ENCODE measurements around the gene OBSCN.

OBSCN gene

GRCh38 chr1:228308085-228308601 is 100.3 kb downstream of the OBSCN start:
- DNase-seq (ENCODE audit: low read depth in 2 of 2): no peak

- DNase-seq (ENCODE audit: low read depth in 2 of 2): no peak
Observed at GRCh38 chr1:228308628-228309325, 100.9 kb downstream of the OBSCN start.

DNA sequence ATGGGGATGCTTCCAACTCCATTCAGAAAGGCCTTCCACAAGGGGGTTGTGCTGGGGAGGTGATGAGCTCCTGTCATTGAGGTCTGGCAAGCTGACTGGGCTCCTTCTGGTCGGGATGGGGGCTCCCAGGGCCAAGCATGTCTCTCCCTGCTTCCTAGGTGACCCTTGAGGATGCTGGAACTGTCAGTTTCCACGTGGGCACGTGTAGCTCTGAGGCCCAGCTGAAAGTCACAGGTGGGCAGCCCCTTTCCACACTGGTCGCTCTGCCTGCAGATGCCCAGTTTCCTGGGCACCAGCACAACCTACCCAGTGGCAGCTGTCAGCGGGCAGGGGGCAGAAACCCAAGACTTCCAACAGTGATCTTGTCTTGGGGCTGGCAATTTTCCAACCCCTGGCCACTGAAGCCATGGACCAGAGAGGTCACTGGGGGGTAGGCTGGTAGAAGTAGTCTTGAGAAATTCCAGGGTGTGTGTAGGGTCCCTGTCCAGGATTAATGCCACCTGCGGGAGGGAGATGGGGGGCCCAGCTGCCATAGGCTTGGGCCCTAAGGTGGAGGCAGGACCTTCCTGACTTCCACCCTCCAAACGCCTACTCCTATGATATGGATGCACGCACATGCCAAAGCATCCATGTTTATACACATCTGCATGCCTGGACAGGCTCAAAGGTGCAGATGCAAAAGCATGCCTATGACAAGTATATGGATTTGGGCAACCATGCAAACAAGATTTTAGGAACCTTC is 101.7 kb downstream of the OBSCN start:
- no peak for DNase-seq (ENCODE audit: low read depth in 2 of 2)

- no peak for DNase-seq (ENCODE audit: low read depth in 2 of 2)
Observed at GRCh38 chr1:228310162-228310792, 102.4 kb downstream of the OBSCN start.

- no peak for DNase-seq (ENCODE audit: low read depth in 2 of 2)
Observed at GRCh38 chr1:228311091-228311490, 103.2 kb downstream of the OBSCN start.

DNA sequence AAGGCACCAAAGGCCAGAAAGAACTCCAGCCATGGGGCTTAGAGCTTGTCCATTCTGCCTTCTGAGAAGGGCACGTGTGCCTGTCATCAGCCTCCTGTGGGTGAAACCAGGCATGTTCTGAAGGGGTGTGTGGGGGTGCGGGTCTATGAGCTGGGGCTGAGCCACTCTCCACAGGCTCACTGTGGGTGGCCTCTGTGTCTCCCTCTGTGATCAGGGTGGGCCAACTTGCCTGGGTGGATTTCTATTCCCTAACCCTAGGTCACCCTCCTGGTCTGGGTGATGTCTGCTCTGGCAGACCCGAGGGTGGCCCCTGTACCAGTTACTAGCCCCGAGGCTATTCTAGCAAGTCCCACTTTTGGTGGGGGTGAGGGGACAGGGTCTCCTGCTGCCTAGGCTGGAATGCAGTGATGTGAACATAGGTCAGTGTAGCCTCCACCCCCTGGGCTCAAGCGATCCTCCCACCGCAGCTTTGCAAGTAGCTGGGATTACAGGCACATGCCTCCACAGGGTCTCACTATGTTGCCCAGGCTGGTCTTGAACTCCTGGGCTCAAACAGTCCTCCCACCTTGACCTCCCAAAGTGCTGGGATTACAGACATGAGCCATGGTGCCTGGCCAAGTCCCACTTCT is 104.4 kb downstream of the OBSCN start:
- DNase-seq (ENCODE audit: low read depth in 2 of 2): no peak

- no peak for DNase-seq (ENCODE audit: low read depth in 2 of 2)
Observed at GRCh38 chr1:228313536-228314277, 105.9 kb downstream of the OBSCN start.

DNA sequence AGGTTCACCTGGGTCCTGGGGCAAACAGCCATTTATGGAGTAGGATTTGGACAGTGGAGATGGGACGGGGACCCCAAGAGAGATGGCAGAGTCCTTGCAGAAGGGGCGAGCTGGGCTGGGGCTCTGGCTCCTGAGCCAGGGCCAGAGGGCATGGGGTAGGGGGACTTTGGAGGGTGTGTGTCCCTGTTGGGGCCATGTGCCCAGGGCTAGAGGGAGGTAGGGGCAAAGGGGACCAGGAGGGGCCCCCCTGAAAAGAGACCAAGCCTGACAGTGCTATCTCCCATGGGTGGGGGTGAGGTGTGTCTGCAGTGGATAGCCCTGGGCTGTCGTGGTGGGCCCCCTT is 106.4 kb downstream of the OBSCN start:
- DNase-seq (ENCODE audit: low read depth in 2 of 2): no peak

DNA sequence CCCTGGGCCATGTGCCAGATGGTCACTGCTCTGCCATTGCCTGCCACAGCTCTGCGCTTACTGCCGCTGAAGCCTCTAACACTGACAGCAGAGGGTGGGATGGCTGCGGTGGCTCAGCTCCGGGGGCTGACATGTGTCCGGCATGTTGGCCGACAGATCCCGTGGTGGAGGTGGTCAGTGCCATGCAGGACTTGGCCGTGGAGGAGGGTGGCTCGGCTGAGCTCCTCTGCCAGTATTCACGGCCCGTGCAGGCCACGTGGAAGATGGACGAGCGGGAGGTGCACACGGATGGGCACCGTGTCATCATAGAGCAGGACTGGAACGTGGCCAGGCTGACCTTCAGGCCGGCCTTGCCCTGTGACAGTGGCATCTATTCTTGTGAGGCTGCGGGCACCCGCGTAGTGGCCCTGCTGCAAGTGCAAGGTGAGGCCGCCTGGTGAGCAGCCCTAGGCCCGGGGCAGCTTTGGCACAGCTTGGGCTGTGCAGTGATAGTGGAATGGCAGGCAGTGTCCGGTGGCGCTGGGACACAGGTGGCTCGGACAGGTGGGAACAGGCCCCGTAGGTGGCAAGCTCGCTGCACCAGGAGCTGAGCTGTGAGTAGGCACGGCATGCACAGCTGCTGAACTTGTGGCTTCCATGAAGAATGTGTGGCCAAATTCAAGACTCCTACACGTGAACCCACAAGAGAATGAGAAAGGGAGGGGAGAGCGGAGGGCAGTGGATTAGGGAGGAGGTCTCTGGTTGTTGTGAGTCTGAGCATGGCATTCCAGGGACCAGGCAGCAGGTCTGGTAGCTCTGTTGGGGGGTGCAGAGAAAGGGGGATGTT is 107.0 kb downstream of the OBSCN start:
- no peak for DNase-seq (ENCODE audit: low read depth in 2 of 2)

- no peak for DNase-seq (ENCODE audit: low read depth in 2 of 2)
Observed at GRCh38 chr1:228315484-228315944, 107.7 kb downstream of the OBSCN start.

GRCh38 chr1:228315945-228316588 is 108.2 kb downstream of the OBSCN start:
- no peak for DNase-seq (ENCODE audit: low read depth in 2 of 2)

DNA sequence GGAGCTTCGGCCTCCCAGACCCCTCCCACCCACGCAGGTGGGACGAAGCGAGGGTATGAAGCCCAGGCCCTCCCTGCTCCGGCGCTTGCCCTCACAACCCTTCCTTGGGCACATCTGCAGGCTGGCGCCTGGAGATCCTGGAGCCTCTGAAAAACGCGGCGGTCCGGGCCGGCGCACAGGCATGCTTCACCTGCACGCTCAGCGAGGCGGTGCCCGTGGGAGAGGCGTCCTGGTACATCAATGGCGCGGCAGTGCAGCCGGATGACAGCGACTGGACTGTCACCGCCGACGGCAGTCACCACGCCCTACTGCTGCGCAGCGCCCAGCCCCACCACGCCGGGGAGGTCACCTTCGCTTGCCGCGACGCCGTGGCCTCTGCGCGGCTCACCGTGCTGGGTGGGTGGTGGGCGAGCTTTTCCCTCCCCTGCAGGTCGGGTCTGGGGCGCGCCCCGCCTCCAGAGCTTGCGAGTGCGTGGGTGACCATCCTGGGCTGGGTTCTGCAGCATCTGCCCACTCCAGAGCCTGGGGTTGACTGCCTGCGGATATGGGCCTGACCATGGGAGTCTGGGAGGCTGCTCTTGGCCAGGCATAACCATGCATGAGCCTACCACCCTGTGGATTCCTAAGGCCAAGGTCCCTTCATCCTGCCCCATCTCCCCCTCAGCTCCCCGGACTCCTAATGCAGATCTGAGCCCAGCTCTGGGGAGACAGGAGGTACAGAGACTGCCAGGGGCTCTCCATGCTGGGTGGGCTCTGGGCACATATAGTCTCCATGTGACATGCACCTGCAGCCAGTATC is 108.9 kb downstream of the OBSCN start:
- DNase-seq (ENCODE audit: low read depth in 2 of 2): no peak

GRCh38 chr1:228317411-228317828 is 109.6 kb downstream of the OBSCN start:
- DNase-seq (ENCODE audit: low read depth in 2 of 2): no peak

DNA sequence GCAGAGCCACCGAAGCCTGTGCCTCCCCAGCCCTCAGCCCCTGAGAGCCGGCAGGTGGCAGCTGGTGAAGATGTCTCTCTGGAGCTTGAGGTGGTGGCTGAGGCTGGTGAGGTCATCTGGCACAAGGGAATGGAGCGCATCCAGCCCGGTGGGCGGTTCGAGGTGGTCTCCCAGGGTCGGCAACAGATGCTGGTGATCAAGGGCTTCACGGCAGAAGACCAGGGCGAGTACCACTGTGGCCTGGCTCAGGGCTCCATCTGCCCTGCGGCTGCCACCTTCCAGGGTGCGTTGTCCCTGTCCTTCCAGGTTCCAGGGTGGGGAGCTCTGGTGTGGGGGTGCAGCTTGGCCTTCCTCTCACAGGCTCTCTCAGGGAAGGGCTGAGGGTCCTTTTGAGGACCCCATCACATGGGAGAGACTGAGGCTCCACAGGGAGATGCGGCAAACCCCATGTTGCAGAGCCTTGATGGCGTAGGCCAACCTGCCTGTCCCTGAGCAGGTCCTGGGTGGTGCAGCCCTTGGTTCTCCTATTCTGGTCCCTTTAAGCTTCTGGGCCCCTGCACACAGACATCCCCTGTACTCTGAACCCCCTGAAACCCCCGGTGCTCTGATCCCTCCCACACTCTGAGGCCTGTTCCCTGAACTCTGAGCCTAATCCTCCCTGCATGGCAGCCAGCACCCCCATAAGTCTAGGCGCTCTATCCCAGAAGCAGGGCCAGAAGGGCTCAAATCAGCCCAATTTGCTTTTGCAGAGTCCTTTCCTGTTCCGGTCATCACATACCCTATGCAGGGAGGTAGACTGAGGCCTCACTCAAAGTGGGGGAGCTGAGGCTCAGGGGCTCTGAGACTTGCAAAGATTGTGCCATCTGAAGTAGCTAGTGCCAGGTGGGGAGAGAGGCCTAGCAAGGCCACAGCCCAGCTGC is 110.3 kb downstream of the OBSCN start:
- no peak for DNase-seq (ENCODE audit: low read depth in 2 of 2)

DNA sequence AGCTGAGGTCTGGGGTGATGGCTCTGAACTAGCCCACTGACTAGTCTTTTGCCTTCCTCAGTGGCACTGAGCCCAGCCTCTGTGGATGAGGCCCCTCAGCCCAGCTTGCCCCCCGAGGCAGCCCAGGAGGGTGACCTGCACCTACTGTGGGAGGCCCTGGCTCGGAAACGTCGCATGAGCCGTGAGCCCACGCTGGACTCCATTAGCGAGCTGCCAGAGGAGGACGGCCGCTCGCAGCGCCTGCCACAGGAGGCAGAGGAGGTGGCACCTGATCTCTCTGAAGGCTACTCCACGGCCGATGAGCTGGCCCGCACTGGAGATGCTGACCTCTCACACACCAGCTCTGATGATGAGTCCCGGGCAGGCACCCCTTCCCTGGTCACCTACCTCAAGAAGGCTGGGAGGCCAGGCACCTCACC is 111.0 kb downstream of the OBSCN start:
- no peak for DNase-seq (ENCODE audit: low read depth in 2 of 2)

- no peak for DNase-seq (ENCODE audit: low read depth in 2 of 2)
Observed at GRCh38 chr1:228319352-228320088, 111.7 kb downstream of the OBSCN start.

DNA sequence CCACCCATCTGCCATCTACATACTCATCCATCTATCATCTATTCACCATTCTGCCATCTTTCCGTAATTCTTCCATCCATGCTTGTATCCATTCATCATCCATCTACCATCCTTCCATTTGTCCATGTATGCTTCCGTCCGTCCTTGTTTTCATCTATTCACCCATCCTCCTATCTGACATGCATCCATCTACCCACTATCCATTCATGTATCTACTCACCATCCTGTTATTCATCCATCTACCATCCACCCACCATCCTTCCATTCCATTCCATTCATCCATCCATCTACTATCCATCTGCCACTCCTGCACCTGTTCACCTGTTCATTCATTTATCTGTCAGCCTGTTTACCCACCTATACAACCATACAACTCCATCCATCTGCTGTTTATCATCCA is 112.5 kb downstream of the OBSCN start:
- DNase-seq (ENCODE audit: low read depth in 2 of 2): no peak

Measured in stimulated activated CD8-positive, alpha-beta memory T cell treated with anti-CD3 and anti-CD28 coated beads, Interleukin-15, amount 100 ng/mL, for 4 hours (primary cell).